GM12873 (cell line): ENCODE data around the gene COG5.

ENCODE experiments used
- TF ChIP-seq, protein P1 (sequence below): IDR thresholded peaks from 2 replicates; pipeline ENCODE4 v1.5.1; 2012; ENCODE audit warnings: low read depth, mild to moderate bottlenecking, moderate library complexity, low read length, control low read depth; ENCODE audit not compliant: insufficient read depth; ENCODE audit errors: missing control alignments

Gene COG5

GRCh38 chr7:107450970-107451369 is 112.8 kb downstream of the COG5 start:
- TF ChIP-seq, protein P1, sequence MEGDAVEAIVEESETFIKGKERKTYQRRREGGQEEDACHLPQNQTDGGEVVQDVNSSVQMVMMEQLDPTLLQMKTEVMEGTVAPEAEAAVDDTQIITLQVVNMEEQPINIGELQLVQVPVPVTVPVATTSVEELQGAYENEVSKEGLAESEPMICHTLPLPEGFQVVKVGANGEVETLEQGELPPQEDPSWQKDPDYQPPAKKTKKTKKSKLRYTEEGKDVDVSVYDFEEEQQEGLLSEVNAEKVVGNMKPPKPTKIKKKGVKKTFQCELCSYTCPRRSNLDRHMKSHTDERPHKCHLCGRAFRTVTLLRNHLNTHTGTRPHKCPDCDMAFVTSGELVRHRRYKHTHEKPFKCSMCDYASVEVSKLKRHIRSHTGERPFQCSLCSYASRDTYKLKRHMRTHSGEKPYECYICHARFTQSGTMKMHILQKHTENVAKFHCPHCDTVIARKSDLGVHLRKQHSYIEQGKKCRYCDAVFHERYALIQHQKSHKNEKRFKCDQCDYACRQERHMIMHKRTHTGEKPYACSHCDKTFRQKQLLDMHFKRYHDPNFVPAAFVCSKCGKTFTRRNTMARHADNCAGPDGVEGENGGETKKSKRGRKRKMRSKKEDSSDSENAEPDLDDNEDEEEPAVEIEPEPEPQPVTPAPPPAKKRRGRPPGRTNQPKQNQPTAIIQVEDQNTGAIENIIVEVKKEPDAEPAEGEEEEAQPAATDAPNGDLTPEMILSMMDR: no peak

DNA sequence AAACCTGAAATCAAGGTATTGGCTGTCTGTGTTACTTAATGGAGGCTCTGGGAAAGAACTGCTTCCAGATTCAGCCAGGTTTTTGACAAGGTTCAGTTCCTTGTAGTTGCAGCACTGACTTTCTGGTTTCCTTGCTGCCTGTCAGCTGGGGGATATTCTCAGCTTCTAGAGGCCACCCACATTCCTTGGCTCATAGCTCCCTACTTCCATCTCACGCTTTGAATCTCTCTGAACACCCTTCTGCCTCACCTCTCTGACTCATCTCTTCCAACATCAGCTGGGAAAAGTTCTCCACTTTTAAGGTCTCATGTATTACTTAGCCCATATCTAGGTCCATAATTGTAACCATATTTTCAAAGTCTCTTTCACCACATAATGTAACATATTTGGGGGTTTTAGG is 116.7 kb downstream of the COG5 start:
- TF ChIP-seq, protein P1: no peak

- TF ChIP-seq, protein P1: no peak
Observed at GRCh38 chr7:107446531-107446930, 117.2 kb downstream of the COG5 start.

DNA sequence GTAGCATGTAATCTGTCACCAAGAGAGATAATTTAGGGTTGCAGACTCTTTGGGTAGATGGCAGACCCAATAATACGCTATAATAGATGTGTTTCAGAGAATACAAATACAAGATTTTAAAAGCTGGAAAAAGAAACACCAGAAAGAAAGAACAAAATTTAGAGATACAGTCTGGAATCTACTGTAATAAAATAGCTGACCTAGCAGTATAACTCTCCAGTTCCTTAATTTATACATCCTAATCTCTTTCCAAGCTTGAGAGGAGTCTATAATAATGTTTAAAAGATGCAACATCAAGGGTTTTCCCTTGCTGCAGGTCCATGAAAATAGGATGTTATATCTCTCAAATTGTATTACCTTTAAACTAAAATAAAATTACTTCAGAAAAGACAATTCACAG is 121.0 kb downstream of the COG5 start:
- TF ChIP-seq, protein P1: no peak

DNA sequence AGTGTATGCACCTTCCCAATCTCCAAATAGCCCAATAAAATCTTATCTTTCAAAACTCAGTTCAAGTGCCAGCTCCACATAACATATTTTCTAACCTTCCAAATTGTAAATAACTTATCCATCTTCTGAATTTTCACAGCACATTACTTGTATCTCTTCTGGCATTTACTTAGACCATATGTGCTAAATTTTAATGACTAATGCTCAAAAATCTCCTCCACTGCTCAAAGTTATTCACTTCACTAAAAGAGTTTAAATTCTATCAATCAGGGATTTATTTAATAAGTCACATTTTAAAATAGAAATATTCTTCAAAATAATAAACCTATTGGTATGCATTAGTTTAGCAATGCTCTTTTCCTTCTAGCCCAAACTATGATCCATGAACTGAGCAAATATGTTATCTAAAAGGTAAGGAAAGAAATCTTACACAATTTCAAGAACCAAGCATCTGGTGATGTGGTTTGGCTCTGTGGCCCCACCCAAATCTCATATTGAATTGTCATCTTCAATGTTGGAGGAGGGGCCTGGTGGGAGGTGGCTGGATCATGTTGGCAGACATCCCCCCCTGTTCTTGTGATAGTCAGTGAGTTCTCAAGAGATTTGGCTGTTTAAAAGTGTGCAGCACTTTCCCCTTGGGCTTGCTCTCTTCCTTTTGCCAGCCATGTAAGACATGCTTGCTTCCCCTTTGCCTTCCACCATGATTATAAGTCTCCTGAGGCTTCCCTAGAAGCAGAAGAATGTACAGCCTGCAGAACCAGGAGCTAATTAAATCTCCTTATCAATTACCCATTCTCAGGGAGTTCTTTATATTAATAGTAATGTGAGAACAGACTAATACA is 121.9 kb downstream of the COG5 start:
- TF ChIP-seq, protein P1: no peak

DNA sequence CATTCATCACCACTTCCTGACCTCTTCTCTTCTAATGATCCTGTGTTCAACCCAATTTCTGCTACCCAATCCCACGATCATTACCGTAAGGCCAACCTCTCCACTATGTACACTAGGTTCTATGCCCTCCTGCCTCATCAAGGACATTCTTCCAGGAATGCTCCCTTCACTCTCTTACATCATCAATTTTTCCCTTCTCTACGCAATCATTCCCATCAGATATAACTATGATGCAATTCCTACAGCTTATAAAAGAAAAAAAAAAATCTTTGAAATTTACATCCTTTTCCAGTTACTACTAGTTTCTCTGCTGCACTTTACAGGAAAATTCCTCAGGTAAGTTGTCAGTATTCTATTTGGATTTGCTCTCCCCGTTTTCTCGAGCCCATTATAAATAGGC is 124.7 kb downstream of the COG5 start:
- TF ChIP-seq, protein P1: no peak

DNA sequence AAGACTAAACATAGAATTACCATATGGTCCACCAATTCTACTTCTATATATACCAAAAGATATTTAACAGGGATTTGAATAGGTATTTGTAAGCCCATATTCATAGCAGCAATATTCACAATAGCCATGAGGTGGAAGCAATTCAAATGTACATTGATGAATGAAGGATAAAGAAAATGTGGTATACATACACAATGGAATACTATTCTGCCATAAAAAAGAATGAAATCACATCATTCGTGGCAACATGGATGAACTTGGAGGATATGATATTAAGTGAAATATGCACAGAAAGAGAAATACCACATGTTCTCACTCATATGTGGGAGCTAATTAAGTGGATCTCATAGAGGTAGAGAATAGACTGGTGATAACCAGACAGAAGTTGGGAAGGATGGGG is 128.0 kb downstream of the COG5 start:
- TF ChIP-seq, protein P1: no peak
